ENCODE results near the gene GCKR.
"Not testable (repeated sequence)": the region's sequence is repeated elsewhere in the genome, so short reads cannot be mapped to it uniquely, and the experiment has no call there.

GCKR gene

GRCh38 chr2:27518113-27518781 lies 21.6 kb downstream of the GCKR start:
- DNase-seq (ENCODE audit: low read depth): no peak

- DNase-seq (ENCODE audit: low read depth): no peak
Measured at GRCh38 chr2:27518782-27519113, 22.1 kb downstream of the GCKR start.

DNA sequence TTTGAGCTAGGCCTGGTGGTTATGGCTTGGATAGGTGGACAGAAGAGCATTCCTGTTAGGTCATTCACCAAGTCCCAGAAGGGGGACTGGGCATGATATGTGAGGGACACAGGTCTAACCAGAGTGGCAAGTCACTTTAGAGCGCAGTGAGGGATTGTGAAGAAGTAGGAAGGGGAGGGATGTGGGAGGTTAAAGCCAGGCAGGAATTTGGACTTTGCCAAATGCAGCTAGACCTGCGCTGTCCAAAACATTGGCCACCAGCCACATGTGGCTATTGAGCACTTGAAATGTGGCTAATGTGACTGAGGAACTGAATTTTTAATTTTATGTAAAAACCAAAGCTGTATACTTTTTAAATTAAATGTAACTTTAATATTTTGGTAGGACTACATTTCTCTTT lies 23.7 kb downstream of the GCKR start:
- DNase-seq (ENCODE audit: low read depth): no peak

- DNase-seq (ENCODE audit: low read depth): no peak
Measured at GRCh38 chr2:27522400-27522945, 25.8 kb downstream of the GCKR start.

- DNase-seq (ENCODE audit: low read depth): no peak
Measured at GRCh38 chr2:27527182-27527581, 30.5 kb downstream of the GCKR start.

GRCh38 chr2:27531983-27532382 lies 35.3 kb downstream of the GCKR start:
- DNase-seq (ENCODE audit: low read depth): no peak

DNA sequence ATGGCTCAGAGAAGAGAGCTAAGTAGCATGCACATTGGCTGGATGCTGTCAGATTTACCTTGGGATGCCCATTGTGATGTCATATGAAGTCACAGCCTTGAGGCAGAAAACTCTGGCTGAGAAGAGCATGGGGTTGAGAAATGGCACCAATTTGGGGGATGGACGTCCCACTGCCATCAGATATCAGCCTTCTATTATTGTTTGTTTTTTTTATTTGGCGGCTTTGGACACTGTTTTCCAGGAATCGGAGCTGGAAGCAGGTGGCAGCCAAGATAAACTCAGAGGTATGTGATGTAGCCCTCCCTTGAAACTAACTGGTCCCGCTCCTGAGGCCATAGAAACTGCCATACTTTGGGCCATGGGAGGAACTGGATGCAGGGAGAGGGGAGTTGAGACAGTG lies 40.6 kb downstream of the GCKR start:
- no peak for DNase-seq (ENCODE audit: low read depth)

DNA sequence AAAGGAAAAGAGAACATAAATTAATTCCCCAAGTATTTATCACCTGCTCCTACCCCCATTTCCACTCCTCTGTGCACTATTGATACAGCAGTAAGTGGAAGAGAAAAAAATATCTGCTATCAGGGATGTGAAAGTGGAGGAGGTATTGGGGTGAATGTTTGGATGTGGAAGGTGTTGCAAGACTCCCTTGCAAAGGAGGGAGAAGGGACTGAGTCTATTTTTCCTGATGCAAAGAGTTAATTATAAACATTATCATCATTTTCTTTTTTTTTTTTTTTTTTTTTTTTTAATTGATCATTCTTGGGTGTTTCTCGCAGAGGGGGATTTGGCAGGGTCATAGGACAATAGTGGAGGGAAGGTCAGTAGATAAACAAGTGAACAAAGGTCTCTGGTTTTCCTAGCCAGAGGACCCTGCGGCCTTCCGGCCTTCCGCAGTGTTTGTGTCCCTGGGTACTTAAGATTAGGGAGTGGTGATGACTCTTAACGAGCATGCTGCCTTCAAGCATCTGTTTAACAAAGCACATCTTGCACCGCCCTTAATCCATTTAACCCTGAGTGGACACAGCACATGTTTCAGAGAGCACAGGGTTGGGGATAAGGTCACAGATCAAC lies 42.3 kb downstream of the GCKR start:
- DNase-seq (ENCODE audit: low read depth): not testable (repeated sequence)

- not testable (repeated sequence) for DNase-seq (ENCODE audit: low read depth)
Measured at GRCh38 chr2:27539649-27540048, 43.0 kb downstream of the GCKR start.

- DNase-seq (ENCODE audit: low read depth): no peak
Measured at GRCh38 chr2:27544143-27544821, 47.6 kb downstream of the GCKR start.

DNA sequence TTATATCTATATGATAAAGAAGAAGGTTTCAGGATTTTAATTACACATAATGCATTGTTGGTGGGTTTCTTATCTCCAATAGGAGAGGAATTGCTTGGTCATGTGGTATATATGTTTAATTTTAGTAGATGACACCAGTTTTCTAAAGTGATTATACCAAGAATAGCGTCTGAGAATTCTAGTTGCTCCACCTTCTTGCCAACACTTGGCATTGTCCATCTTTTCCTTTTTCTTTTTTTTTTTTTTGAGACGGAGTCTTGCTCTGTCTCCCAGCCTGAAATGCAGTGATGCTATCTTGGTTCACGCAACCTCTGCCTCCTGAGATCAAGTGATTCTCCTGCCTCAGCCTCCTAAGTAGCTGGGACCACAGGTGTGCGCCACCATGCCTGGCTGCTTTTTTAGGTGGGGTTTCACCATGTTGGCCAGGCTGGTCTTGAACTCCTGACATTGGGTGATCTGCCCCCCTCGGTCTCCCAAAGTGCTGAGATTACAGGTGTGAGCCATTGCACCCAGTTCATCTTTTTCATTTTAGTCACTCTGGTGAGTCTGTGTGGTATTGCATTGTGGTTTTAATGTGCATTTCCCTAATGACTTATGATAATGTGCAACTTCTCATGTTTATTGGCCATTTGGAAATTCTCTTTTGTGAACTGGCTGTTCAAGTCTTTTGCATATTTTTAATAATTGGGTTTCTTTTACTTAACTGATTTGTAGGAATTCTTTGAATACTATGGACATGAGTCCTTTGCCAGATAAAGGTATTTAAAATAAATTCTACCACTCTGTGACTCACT lies 48.9 kb downstream of the GCKR start:
- DNase-seq (ENCODE audit: low read depth): no peak

DNA sequence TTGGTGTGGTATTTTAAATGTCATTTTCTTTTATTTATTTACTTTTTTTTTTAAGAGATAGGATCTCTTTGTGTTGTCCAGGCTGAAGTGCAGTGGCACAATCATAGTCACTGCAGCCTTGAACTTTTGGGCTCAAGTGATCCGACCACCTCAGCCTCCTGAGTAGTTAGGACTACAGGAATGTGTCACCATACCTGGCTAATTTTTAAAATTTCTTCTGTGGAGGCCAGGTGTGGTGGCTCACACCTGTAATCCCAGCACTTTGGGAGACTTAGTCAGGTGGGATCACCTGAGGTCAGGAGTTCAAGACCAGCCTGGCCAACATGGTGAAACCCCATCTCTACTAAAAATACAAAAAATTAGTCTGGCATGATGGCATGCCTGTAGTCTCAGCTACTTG lies 52.7 kb downstream of the GCKR start:
- DNase-seq (ENCODE audit: low read depth): no peak

DNA sequence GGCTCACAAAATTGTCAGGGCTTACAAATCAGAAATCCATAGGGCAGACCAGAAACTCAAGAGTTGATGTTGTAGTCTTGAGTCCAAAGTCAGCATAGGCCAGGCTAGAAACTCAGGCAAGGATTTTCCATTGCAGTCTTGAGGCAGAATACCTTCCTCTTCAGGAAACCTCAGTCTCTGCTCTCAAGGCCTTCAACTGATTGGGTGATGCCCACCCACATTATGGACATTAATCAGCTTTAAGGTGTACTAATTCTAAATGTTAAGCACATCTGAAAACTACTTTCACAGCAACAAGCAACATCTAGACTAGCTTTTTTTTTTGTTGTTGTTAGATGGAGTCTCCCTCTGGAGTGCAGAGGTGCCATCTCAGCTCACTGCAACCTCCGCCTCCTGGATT lies 54.9 kb downstream of the GCKR start:
- no peak for DNase-seq (ENCODE audit: low read depth)

GRCh38 chr2:27552941-27553340 lies 56.3 kb downstream of the GCKR start:
- DNase-seq (ENCODE audit: low read depth): no peak

DNA sequence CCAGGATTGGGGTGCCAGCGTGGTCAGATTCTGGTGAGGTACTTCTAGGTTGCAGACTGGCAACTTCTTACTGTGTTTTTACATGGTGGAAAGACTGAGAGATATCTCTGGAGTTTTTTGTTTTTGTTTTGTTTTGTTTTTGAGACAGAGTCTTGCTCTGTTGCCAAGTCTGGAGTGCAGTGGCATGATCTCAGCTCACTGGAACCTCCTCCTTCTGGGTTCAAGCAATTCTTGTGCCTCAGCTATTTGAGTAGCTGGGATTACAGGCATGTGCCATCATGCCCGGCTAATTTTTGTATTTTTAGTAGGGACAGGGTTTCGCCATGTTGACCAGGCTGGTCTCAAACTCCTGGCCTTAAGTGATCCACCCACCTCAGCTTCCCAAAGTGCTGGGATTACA lies 57.8 kb downstream of the GCKR start:
- not testable (repeated sequence) for DNase-seq (ENCODE audit: low read depth)

DNA sequence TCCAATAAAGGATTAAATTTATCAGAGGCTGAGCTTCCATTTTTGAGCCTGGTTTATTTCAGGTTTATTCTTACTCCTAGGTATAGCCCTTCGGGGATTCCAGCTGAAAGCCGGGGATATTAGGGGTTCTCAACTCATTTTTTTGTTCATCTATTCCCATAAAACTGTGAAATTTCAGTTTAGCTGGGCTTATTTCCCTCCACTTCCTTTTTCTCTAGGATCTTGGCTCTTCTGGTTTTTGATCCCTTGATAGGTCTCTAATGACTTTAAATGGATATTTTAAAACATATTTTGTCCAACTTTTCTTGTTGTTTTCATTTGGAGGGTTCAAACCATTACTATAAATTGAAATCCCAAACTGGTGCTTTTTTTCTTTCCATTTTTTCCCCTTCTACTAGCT lies 62.6 kb downstream of the GCKR start:
- no peak for DNase-seq (ENCODE audit: low read depth)

GRCh38 chr2:27561060-27561459 lies 64.4 kb downstream of the GCKR start:
- no peak for DNase-seq (ENCODE audit: low read depth)

GRCh38 chr2:27566628-27567027 lies 70.0 kb downstream of the GCKR start:
- no peak for DNase-seq (ENCODE audit: low read depth)

DNA sequence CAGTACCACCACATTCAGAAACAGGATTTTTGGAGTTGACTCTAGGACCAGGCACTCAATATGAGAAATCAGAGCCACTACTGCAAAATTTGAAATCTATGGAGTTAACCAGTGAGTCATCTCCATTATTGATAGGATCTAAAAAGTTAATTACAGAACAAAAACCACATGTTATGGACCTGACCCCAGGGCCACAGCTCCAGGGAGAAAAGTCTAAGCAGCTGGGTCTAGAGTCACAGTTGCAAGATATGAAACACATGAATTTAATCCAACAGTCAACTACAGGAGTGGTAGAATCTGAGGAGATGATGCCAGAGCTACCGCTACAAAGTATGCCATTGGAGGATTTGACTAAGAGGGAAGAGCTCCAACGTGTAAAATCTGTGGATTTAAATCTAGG lies 72.8 kb downstream of the GCKR start:
- DNase-seq (ENCODE audit: low read depth): no peak

GRCh38 chr2:27571197-27571596 lies 74.6 kb downstream of the GCKR start:
- no peak for DNase-seq (ENCODE audit: low read depth)

DNA sequence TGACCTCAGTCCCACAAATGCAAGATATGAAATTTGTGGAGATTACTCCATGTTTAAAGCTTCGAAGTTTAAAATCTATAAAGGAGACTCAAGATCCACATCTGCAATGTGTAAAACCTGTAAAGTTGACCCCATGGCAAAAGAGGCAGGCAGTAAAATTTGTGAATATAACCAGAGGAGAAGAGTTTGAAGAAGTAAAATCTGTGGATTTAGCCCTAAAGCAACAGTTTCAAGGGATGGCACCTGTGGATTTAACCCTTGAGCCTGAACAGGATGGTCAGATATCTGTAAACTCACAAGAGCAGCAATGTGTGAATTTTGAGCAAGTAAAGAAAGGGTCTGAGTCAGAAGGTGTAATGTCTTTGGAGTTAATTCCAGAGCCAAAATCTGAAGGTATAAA lies 75.0 kb downstream of the GCKR start:
- no peak for DNase-seq (ENCODE audit: low read depth)

GRCh38 chr2:27572439-27572838 lies 75.8 kb downstream of the GCKR start:
- no peak for DNase-seq (ENCODE audit: low read depth)

DNA sequence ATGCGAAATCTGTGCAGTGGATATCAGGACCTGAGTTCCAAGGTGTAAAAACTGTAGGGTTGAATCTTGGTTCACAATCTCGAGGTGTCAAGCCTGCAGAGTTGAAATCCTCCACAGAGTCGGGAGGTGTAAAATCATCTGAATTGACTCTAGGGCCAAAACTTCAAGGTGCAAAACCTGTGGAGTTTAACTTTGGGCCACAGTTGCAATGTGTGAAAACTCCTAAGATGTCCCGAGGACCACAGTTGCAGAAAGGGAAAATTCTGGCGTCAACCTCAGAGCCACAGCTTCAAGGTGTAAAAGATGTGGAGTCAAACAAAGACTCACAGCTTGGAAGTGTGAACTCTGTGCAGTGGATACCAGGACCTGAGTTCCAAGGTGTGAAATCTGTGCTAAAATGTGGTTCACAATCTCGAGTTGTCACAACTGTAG lies 76.4 kb downstream of the GCKR start:
- DNase-seq (ENCODE audit: low read depth): no peak
